Measurements from ENCODE around the gene CDIPT. TPM values are rescaled to one million over a fixed set of nuclear protein-coding genes. Genes with fewer than 3 reads are reported as not detected.
A peak's percentile ranks its signal among the peaks of the same experiment; 100 is the strongest.

Gene CDIPT
- total RNA-seq, 4 donors from 2014 or later = 79.3 to 122 (median 99.3) TPM

DNA sequence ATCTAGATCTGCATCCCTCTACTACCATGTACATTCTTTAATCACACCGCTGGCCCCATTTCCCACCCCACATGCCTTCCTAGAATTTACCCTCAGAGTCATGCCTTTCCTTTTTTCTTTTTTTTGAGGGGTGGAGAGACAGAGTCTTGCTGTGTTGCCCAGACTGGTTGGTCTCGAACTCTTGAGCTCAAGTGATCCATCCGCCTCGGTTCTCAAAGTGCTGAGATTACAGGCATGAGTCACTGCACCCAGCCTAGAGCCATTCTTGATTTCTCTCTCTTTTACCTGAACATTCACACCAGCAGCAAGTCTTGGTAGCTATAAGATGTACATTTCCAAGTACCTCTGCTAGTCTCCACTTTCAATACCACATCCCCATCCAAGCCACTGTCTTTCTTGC lies 44.9 kb downstream of the CDIPT start:
- H3K27ac ChIP-seq = no peak overlapping the region
- H3K9me3 ChIP-seq = no peaks in the 10 kb centered on the region
- H3K4me1 ChIP-seq = peaks cover 36 to 56% of the 10 kb centered on the region in 2 donors
- intact Hi-C loops (cut with DNase I) = loop anchor here (5.0 to 10.0 kb wide), 2 partner anchors 107 to 116 kb away; partner anchors contain the start of gene KCTD13
- H3K4me3 ChIP-seq (replicated peaks in 1 of 3) = no peak overlapping the region
- DNase-seq = no peak
- TF ChIP-seq POLR2A (IDR thresholded peaks at IDR 0.05) (no peak), CTCF (IDR thresholded peaks at IDR 0.05) (no peak)
- H3K36me3 ChIP-seq = peaks cover 0 to 4% of the 10 kb centered on the region in 2 donors
- WGBS, 2 donors = 92 to 97% methylated on average over 4 of the region's 4 CpGs
- H3K27me3 ChIP-seq = no peaks in the 10 kb centered on the region

DNA sequence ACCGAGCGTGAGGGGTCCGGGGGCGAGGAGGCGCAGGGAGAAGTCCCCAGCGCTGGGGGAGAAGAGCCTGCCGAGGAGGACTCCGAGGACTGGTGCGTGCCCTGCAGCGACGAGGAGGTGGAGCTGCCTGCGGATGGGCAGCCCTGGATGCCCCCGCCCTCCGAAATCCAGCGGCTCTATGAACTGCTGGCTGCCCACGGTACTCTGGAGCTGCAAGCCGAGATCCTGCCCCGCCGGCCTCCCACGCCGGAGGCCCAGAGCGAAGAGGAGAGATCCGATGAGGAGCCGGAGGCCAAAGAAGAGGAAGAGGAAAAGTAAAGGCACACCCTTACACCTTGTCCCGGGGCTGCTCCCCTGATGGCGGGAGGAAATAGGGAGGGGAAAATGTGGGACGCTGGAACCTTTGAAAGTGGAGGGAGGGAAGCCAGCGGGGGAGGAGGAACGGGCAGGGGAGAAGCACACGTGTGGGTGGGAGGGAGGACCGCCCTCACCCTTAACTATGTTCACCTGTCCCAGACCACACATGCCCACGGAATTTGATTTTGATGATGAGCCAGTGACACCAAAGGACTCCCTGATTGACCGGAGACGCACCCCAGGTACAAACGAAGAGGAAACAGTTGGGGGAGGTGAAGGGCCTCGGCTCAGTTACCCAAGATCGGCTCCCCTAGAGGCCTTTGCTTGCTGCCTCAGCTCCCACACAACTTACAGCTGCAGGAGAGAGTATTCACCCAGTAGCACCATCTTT lies 46.2 kb downstream of the CDIPT start:
- peak overlapping the region; percentile 84 to 98 (median 90) for H3K27ac ChIP-seq
- DNase-seq = peak; percentile 77 to 83
- peaks cover 31 to 56% of the 10 kb centered on the region in 2 donors for H3K4me1 ChIP-seq
- TF ChIP-seq CTCF (IDR thresholded peaks at IDR 0.05) (no peak), POLR2A (IDR thresholded peaks at IDR 0.05) (no peak)
- no peaks in the 10 kb centered on the region for H3K27me3 ChIP-seq
- 4 to 6% methylated on average over 27 to 28 of the region's 37 CpGs for WGBS, 2 donors
- peak overlapping the region; percentile 19 to 71 (median 55) for H3K4me3 ChIP-seq (replicated peaks in 1 of 3)
- H3K9me3 ChIP-seq = no peaks in the 10 kb centered on the region
- intact Hi-C loops (cut with DNase I) = loop anchor here (5.0 to 10.0 kb wide), 2 partner anchors 108 to 115 kb away; partner anchors contain the start of gene KCTD13
- H3K36me3 ChIP-seq = peaks cover 0 to 4% of the 10 kb centered on the region in 2 donors

GRCh38 chr16:29815793-29816693 lies 47.0 kb downstream of the CDIPT start, which contains the start of gene PAGR1:
TSS of gene PAGR1 (plus strand) at chr16:29816152. CDS start at chr16:29816526, 374 bp downstream.
- H3K9me3 ChIP-seq = no peaks in the 10 kb centered on the region
- peak; percentile 98 for DNase-seq
- peak within 1 kb of the TSS; percentile 19 to 71 (median 55) for H3K4me3 ChIP-seq (replicated peaks in 1 of 3)
- WGBS, 2 donors = 0% methylated on average over 19 to 35 of the region's 70 CpGs
- TF ChIP-seq POLR2A (IDR thresholded peaks at IDR 0.05) (peak; percentile 50 to 83), CTCF (IDR thresholded peaks at IDR 0.05) (peak; percentile 62 to 94 (median 84))
- no peaks in the 10 kb centered on the region for H3K27me3 ChIP-seq
- peak within 1 kb of the TSS; percentile 84 to 98 (median 90) for H3K27ac ChIP-seq
- H3K4me1 ChIP-seq = peaks cover 29 to 50% of the 10 kb centered on the region in 2 donors
- peaks cover 0 to 4% of the 10 kb centered on the region in 2 donors for H3K36me3 ChIP-seq
- intact Hi-C loops (cut with DNase I) = loop anchor here (5.0 to 10.0 kb wide), 2 partner anchors 109 to 114 kb away; partner anchors contain the start of gene KCTD13

- WGBS, 2 donors = 8% methylated on average over 37 to 38 of the region's 39 CpGs
- Histone ChIP-seq H3K27me3 (no peaks in the 10 kb centered on the region), H3K36me3 (peaks cover 0 to 5% of the 10 kb centered on the region in 2 donors), H3K9me3 (no peaks in the 10 kb centered on the region), H3K4me1 (peaks cover 38 to 59% of the 10 kb centered on the region in 2 donors), H3K4me3 (replicated peaks in 1 of 3) (peak overlapping the region in 1 of 3 donors; percentile 55), H3K27ac (peak overlapping the region; percentile 57 to 98 (median 90))
- no peak for TF ChIP-seq CTCF (IDR thresholded peaks at IDR 0.05)
- TF ChIP-seq POLR2A (IDR thresholded peaks at IDR 0.05) = no peak
- intact Hi-C loops (cut with DNase I) = loop anchor here (5.0 to 10.0 kb wide), 2 partner anchors 110 to 113 kb away; partner anchors contain the start of gene KCTD13
- DNase-seq = peak; percentile 34 to 54
These were observed 47.8 kb downstream of the CDIPT start for GRCh38 chr16:29815032-29815721.
